HCT116 (cell line): Measurements from ENCODE around the gene PTH2. TPM values are rescaled to one million over a fixed set of nuclear protein-coding genes. Genes with fewer than 3 reads are reported as not detected.

ENCODE experiments used
- ATAC-seq: fragments of 200-7000 bp; cut with Tn5 transposase; 2 replicates; pipeline ENCODE4 v1.9.1; 2020; ENCODE audit warnings: mild to moderate bottlenecking, moderate library complexity
- BruUV-seq: library from RNA; stranded (reverse); fragments of 400-500 nt; replicated peaks from 2 replicates; lab custom pipeline; 2021; lab: Mats Ljungman, UMichigan
- CTCF ChIA-PET: fragments of 300-600 bp; sonication (Branson Sonifier 250); formaldehyde crosslinking; loops from one replicate; lab custom pipeline; 2021; ENCODE audit warnings: antibody characterized with exemption; lab: Charles Lee
- POLR2A ChIA-PET: fragments of 300-600, 350-600 bp; sonication (Branson Sonifier 250); formaldehyde crosslinking; loops from one replicate; lab custom pipeline; 2021; ENCODE audit warnings: antibody characterized with exemption; lab: Charles Lee
- RAD21 ChIA-PET, 2 experiments: fragments of 300-600 bp; sonication (Branson Sonifier 250); formaldehyde crosslinking; loops; one replicate each; lab custom pipeline; 2023; ENCODE audit warnings: low total read pairs in 2 of 2; ENCODE audit not compliant: uncharacterized antibody in 2 of 2, unreplicated experiment in 2 of 2, low non-redundant PET in 1 of 2; lab: Charles Lee
- DNase-seq: peaks from one replicate; pipeline ENCODE4 v3.0.0-alpha.2; 2010; ENCODE audit warnings: low read depth, low spot score
- H2AFZ ChIP-seq: fragments of 200-600 bp; shearing (Covaris generic), sonication (generic); 2 replicates; pipeline ENCODE4 v1.6.1; 2017; ENCODE audit warnings: low read depth, mixed run types, mixed read lengths, antibody characterized with exemption, low read length; ENCODE audit not compliant: poor library complexity, severe bottlenecking
- H3K27ac ChIP-seq: 2 replicates; pipeline ENCODE4 v1.5.1; 2012; ENCODE audit warnings: low read depth, low read length
- H3K27me3 ChIP-seq: fragments of 200-600 bp; sonication (generic); 2 replicates; pipeline ENCODE4 v1.6.1; 2016; ENCODE audit warnings: mixed run types, low read length, mixed read lengths; ENCODE audit not compliant: insufficient read depth
- H3K36me3 ChIP-seq, 2 experiments: fragments of 200-500 bp in 1 of 2; fragments of 200-600 bp in 1 of 2; sonication (Bioruptor generic) in 1 of 2; sonication (generic) in 1 of 2; 2 replicates each; pipeline versions ENCODE4 v1.5.1 to v1.6.1; 2014 to 2016; ENCODE audit warnings: low read length in 2 of 2, inconsistent platforms in 1 of 2, mixed read lengths in 1 of 2, mixed run types in 1 of 2; ENCODE audit not compliant: insufficient read depth in 2 of 2, control insufficient read depth in 1 of 2
- H3K4me1 ChIP-seq, 2 experiments: fragments of 200-600 bp in 1 of 2; sonication (generic) in 1 of 2; 2 replicates each; pipeline versions ENCODE4 v1.5.1 to v1.6.1; 2012 to 2017; ENCODE audit warnings: low read length in 2 of 2, inconsistent platforms in 1 of 2, mild to moderate bottlenecking in 1 of 2, mixed read lengths in 1 of 2, mixed run types in 1 of 2, moderate library complexity in 1 of 2; ENCODE audit not compliant: insufficient read depth in 2 of 2, control insufficient read depth in 1 of 2
- H3K4me2 ChIP-seq: fragments of 200-600 bp; sonication (generic); 2 replicates; pipeline ENCODE4 v1.6.1; 2017; ENCODE audit warnings: mixed run types, low read length, mixed read lengths
- H3K4me3 ChIP-seq, 2 experiments: fragments of 200-600 bp in 1 of 2; sonication (generic) in 1 of 2; replicated peaks in 1 of 2; 2 replicates each; pipeline ENCODE4 v1.5.1; 2011 to 2016; ENCODE audit warnings: low read length in 2 of 2, control low read depth in 1 of 2, low read depth in 1 of 2, mild to moderate bottlenecking in 1 of 2, mixed read lengths in 1 of 2, mixed run types in 1 of 2
- H3K79me2 ChIP-seq: fragments of 200-600 bp; sonication (generic); 2 replicates; pipeline ENCODE4 v1.6.1; 2017; ENCODE audit warnings: mild to moderate bottlenecking, mixed run types, low read length, moderate library complexity, mixed read lengths; ENCODE audit not compliant: insufficient read depth
- H3K9ac ChIP-seq: fragments of 200-600 bp; sonication (generic); 2 replicates; pipeline ENCODE4 v1.6.1; 2016; ENCODE audit warnings: low read length, mixed read lengths
- H3K9me2 ChIP-seq: fragments of 200-600 bp; sonication (generic), shearing (Covaris generic); 2 replicates; pipeline ENCODE4 v1.6.1; 2017; ENCODE audit warnings: mixed run types, mild to moderate bottlenecking, moderate library complexity; ENCODE audit not compliant: insufficient read depth
- H3K9me3 ChIP-seq, 2 experiments: fragments of 200-500 bp in 1 of 2; fragments of 200-600 bp in 1 of 2; sonication (Bioruptor generic) in 1 of 2; sonication (generic) in 1 of 2; 2 replicates each; pipeline ENCODE4 v1.6.1; 2014 to 2017; ENCODE audit warnings: low read length in 2 of 2, mixed read lengths in 2 of 2, inconsistent platforms in 1 of 2, low read depth in 1 of 2, mild to moderate bottlenecking in 1 of 2, mixed run types in 1 of 2, moderate library complexity in 1 of 2; ENCODE audit not compliant: control insufficient read depth in 1 of 2, insufficient read depth in 1 of 2
- H4K20me1 ChIP-seq: fragments of 200-600 bp; sonication (generic), shearing (Covaris generic); 2 replicates; pipeline ENCODE4 v1.6.1; 2017; ENCODE audit warnings: mixed run types, mild to moderate bottlenecking, moderate library complexity; ENCODE audit not compliant: insufficient read depth
- EZH2phosphoT487 ChIP-seq: fragments of 200-600 bp; IDR thresholded peaks from 2 replicates; pipeline ENCODE4 v1.6.1; 2018; ENCODE audit warnings: antibody characterized with exemption, borderline replicate concordance
- POLR2A ChIP-seq: IDR thresholded peaks from 2 replicates; pipeline ENCODE4 v1.7.0; 2011; ENCODE audit warnings: borderline replicate concordance; ENCODE audit not compliant: insufficient read depth, insufficient read length; ENCODE audit errors: extremely low read depth
- RAD21 ChIP-seq: IDR thresholded peaks from 2 replicates; pipeline ENCODE4 v1.6.1; 2012; ENCODE audit warnings: low read depth, mild to moderate bottlenecking
- intact Hi-C: fragments of 100-400 bp; cut with micrococcal nuclease; formaldehyde crosslinking; loops from 2 replicates; pipeline ENCODE4 v1.10.0; 2022
- total RNA-seq: library from RNA; stranded (reverse); gene quantifications from one replicate; pipeline ENCODE4 v1.2.1, GENCODE V29; 2021; ENCODE audit not compliant: unreplicated experiment
- TF ChIP-seq, protein P1 (sequence below): IDR thresholded peaks from 2 replicates; pipeline ENCODE4 v1.6.1; 2011; ENCODE audit warnings: mild to moderate bottlenecking, low read length, moderate library complexity; ENCODE audit not compliant: insufficient replicate concordance; ENCODE audit errors: extremely low read depth
- TF ChIP-seq, protein P2 (sequence below): IDR thresholded peaks from 2 replicates; pipeline ENCODE4 v1.6.1; 2012
- TF ChIP-seq, protein P3 (sequence below), 3 experiments: fragments of 200-600 bp in 1 of 3; sonication (generic) in 1 of 3; IDR thresholded peaks in 2 of 3; conservative IDR thresholded peaks in 1 of 3; 2 replicates each; pipeline ENCODE4 v1.5.1; 2012 to 2017; ENCODE audit warnings: low read depth in 2 of 3, low read length in 2 of 3, antibody characterized with exemption in 1 of 3, borderline replicate concordance in 1 of 3, control low read depth in 1 of 3, mild to moderate bottlenecking in 1 of 3, mixed read lengths in 1 of 3, mixed run types in 1 of 3, moderate library complexity in 1 of 3; ENCODE audit not compliant: insufficient read depth in 1 of 3

PTH2 gene
- total RNA-seq, 1 experiment from 2014 or later: 9.5 TPM

DNA sequence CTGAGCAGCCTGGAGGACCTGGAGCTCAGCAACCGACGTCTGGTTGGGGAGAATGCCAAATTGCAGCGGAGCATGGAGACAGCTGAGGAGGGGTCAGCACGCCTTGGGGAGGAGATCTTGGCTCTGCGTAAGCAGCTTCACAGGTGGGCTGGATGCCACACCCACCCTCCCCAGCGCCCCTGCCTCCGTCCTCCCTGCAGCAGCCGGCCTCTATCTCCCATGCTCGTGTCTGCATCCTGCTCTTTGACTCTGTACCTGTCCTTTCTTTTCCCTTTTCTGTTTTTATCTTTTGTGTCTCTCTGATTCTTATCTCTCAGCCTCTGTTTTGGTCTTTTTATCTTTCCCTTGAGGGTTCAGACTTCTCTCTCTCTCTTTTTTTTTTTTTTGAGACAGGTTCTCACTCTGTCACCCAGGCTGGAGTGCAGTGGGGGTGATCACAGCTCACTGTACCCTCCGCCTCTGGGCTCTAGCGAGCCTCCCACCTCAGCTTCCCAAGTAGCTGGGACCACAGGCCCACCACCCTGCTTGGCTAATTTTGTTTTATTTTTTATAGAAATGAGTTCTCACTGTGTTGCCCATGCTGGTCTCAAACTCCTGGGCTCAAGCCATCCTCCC lies 25.1 kb downstream of the PTH2 start:
- H3K9me2 ChIP-seq: no peaks in the 10 kb centered on the region
- H3K27ac ChIP-seq: no peak overlapping the region
- ChIA-PET POLR2A (interaction anchor here (1.2 kb wide), 1 partner anchor 55 kb away, joined by 3 read pairs; the partner anchor contains the start of gene ALDH16A1), RAD21 (no interaction called here), CTCF (no interaction called here)
- H3K9me3 ChIP-seq: no peaks in the 10 kb centered on the region
- no peaks in the 10 kb centered on the region for H3K27me3 ChIP-seq
- H3K36me3 ChIP-seq: no peaks in the 10 kb centered on the region
- H2AFZ ChIP-seq: no peak overlapping the region
- no peaks in the 10 kb centered on the region for H4K20me1 ChIP-seq
- H3K4me2 ChIP-seq: no peak overlapping the region
- H3K79me2 ChIP-seq: no peaks in the 10 kb centered on the region
- no peak overlapping the region for H3K4me3 ChIP-seq
- intact Hi-C loops: no loop called here
- BruUV-seq: no TSS peak
- no peaks in the 10 kb centered on the region for H3K4me1 ChIP-seq
- DNase-seq: no peak
- no peak for ATAC-seq
- TF ChIP-seq, protein P1, sequence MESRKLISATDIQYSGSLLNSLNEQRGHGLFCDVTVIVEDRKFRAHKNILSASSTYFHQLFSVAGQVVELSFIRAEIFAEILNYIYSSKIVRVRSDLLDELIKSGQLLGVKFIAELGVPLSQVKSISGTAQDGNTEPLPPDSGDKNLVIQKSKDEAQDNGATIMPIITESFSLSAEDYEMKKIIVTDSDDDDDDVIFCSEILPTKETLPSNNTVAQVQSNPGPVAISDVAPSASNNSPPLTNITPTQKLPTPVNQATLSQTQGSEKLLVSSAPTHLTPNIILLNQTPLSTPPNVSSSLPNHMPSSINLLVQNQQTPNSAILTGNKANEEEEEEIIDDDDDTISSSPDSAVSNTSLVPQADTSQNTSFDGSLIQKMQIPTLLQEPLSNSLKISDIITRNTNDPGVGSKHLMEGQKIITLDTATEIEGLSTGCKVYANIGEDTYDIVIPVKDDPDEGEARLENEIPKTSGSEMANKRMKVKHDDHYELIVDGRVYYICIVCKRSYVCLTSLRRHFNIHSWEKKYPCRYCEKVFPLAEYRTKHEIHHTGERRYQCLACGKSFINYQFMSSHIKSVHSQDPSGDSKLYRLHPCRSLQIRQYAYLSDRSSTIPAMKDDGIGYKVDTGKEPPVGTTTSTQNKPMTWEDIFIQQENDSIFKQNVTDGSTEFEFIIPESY: no peak
- TF ChIP-seq, protein P2, sequence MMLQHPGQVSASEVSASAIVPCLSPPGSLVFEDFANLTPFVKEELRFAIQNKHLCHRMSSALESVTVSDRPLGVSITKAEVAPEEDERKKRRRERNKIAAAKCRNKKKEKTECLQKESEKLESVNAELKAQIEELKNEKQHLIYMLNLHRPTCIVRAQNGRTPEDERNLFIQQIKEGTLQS: no peak
- TF ChIP-seq EZH2phosphoT487: no peak
- TF ChIP-seq, protein P3, sequence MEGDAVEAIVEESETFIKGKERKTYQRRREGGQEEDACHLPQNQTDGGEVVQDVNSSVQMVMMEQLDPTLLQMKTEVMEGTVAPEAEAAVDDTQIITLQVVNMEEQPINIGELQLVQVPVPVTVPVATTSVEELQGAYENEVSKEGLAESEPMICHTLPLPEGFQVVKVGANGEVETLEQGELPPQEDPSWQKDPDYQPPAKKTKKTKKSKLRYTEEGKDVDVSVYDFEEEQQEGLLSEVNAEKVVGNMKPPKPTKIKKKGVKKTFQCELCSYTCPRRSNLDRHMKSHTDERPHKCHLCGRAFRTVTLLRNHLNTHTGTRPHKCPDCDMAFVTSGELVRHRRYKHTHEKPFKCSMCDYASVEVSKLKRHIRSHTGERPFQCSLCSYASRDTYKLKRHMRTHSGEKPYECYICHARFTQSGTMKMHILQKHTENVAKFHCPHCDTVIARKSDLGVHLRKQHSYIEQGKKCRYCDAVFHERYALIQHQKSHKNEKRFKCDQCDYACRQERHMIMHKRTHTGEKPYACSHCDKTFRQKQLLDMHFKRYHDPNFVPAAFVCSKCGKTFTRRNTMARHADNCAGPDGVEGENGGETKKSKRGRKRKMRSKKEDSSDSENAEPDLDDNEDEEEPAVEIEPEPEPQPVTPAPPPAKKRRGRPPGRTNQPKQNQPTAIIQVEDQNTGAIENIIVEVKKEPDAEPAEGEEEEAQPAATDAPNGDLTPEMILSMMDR (IDR thresholded peaks at IDR 0.05 in 2 of 3, conservative IDR thresholded peaks at IDR 0.05 in 1 of 3; ENCODE audit: borderline replicate concordance in 1 of 3, insufficient read depth in 1 of 3, low read depth in 2 of 3, low read length in 2 of 3): no peak
- no peak for TF ChIP-seq RAD21
- no peak for TF ChIP-seq POLR2A
- H3K9ac ChIP-seq: no peak overlapping the region
